Activated CD4-positive, alpha-beta T cell treated with anti-CD3 and anti-CD28 coated beads, Interleukin-2, amount 10 ng/mL, durations not matched to agents 7 days and 5 days (primary cell): ENCODE results near the gene CCDC12. TPM values are rescaled to one million over a fixed set of nuclear protein-coding genes. Genes with fewer than 3 reads are reported as not detected.

Source experiments
- CTCF ChIA-PET: fragments of 350-600 bp; sonication (Branson Sonifier 250); formaldehyde crosslinking; loops from one replicate; lab custom pipeline; 2021; ENCODE audit warnings: antibody characterized with exemption; lab: Charles Lee
- POLR2A ChIA-PET: fragments of 350-600 bp; sonication (Branson Sonifier 250); formaldehyde crosslinking; loops from one replicate; lab custom pipeline; 2021; ENCODE audit warnings: antibody characterized with exemption; lab: Charles Lee
- DNase-seq: peaks from one replicate; pipeline ENCODE4 v3.0.0-alpha.2; 2020
- H3K27ac Mint-ChIP-seq: one replicate; pipeline ENCODE4 v1.8.0; 2021; ENCODE audit warnings: mild to moderate bottlenecking, moderate library complexity, mixed read lengths
- H3K27me3 Mint-ChIP-seq: one replicate; pipeline ENCODE4 v1.8.0; 2021; ENCODE audit warnings: mixed read lengths
- H3K36me3 Mint-ChIP-seq: one replicate; pipeline ENCODE4 v1.8.0; 2021; ENCODE audit warnings: low read depth, mixed read lengths
- H3K4me1 Mint-ChIP-seq: one replicate; pipeline ENCODE4 v1.8.0; 2021; ENCODE audit warnings: mixed read lengths
- H3K4me3 Mint-ChIP-seq: one replicate; pipeline ENCODE4 v1.8.0; 2021; ENCODE audit warnings: mild to moderate bottlenecking, moderate library complexity, mixed read lengths
- H3K9me3 Mint-ChIP-seq: one replicate; pipeline ENCODE4 v1.8.0; 2021; ENCODE audit warnings: mixed read lengths
- total RNA-seq, 2 experiments: library from RNA; stranded (reverse); gene quantifications; one replicate each; pipeline ENCODE4 v1.2.3, GENCODE V29; 2021

The CCDC12 gene
- total RNA-seq, 2 experiments from 2014 or later: 48.7 to 56.1 TPM

- Mint-ChIP-seq H3K27me3 (peaks cover 54% of the 10 kb centered on the region), H3K36me3 (no peaks in the 10 kb centered on the region), H3K9me3 (no peaks in the 10 kb centered on the region), H3K4me1 (peaks cover 10% of the 10 kb centered on the region), H3K27ac (no peak overlapping the region), H3K4me3 (no peak overlapping the region)
- ChIA-PET POLR2A (no interaction called here), CTCF (interaction anchor here (0.6 to 1.3 kb wide), 2 partner anchors 10 to 338 kb away, joined by 3 to 4 read pairs; no protein-coding TSS in a partner anchor)
- no peak for DNase-seq
These were observed 87.0 kb downstream of the CCDC12 start for GRCh38 chr3:46889381-46890110.

GRCh38 chr3:46888705-46889104 is 87.8 kb downstream of the CCDC12 start:
- H3K4me3 Mint-ChIP-seq: no peak overlapping the region
- H3K27ac Mint-ChIP-seq: no peak overlapping the region
- H3K4me1 Mint-ChIP-seq: peaks cover 10% of the 10 kb centered on the region
- ChIA-PET CTCF (no interaction called here), POLR2A (no interaction called here)
- H3K36me3 Mint-ChIP-seq: no peaks in the 10 kb centered on the region
- peaks cover 57% of the 10 kb centered on the region for H3K27me3 Mint-ChIP-seq
- DNase-seq: no peak
- no peaks in the 10 kb centered on the region for H3K9me3 Mint-ChIP-seq

DNA sequence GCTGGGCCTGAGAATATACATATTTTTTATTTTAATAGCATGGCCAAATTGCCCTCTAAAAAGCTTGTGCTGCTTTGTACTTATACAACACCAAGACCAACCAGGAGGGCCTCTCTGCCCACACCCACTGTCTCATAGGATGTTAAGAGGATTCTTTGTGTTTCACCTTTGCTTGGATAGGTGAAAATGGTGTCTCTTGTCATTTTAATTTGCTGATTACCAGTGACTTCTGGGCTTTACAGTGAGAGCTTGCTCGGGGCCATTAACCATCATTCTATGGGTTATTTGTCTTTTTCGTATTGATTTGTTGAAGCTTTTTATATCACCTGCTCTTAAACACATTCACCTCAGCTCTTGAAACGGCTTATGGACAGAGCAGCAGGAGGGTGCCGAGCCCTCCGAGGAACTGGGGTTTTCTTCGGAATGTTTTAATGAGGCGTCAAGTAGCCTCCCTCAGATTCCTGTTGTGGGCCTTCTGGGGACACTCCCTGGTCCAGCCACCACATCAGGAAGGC is 88.5 kb downstream of the CCDC12 start:
- H3K9me3 Mint-ChIP-seq: no peaks in the 10 kb centered on the region
- no peak overlapping the region for H3K4me3 Mint-ChIP-seq
- ChIA-PET CTCF (no interaction called here), POLR2A (no interaction called here)
- H3K36me3 Mint-ChIP-seq: no peaks in the 10 kb centered on the region
- no peak overlapping the region for H3K27ac Mint-ChIP-seq
- peaks cover 10% of the 10 kb centered on the region for H3K4me1 Mint-ChIP-seq
- peaks cover 55% of the 10 kb centered on the region for H3K27me3 Mint-ChIP-seq
- no peak for DNase-seq

DNA sequence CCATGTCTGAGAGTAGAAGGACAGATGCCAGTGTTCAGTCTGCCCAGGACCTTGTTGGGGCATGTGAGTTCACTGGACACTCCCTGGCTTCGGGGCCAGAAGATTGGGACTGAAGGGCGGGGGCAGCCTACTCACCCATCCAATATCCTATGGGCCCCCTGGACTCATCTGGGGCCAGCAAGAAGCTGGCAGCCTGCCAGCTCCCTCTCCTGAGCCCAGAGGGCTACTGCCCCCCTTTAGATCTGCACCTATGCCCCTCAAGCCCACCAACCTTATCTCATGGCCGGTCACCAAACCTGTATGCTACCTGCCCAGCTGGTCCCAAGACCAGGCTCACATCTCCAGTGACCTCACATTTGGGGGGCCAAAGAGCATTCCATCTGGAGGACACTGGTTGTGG is 90.9 kb downstream of the CCDC12 start:
- no peaks in the 10 kb centered on the region for H3K36me3 Mint-ChIP-seq
- H3K27ac Mint-ChIP-seq: no peak overlapping the region
- peaks cover 53% of the 10 kb centered on the region for H3K27me3 Mint-ChIP-seq
- DNase-seq: no peak
- H3K4me1 Mint-ChIP-seq: peaks cover 3% of the 10 kb centered on the region
- H3K4me3 Mint-ChIP-seq: no peak overlapping the region
- CTCF ChIA-PET: no interaction called here
- H3K9me3 Mint-ChIP-seq: no peaks in the 10 kb centered on the region
- POLR2A ChIA-PET: no interaction called here

- no peaks in the 10 kb centered on the region for H3K36me3 Mint-ChIP-seq
- ChIA-PET CTCF (interaction anchor here (1.2 kb wide), 1 partner anchor 8 kb away, joined by 3 read pairs; no protein-coding TSS in a partner anchor), POLR2A (no interaction called here)
- DNase-seq: no peak
- H3K4me1 Mint-ChIP-seq: peaks cover 3% of the 10 kb centered on the region
- H3K4me3 Mint-ChIP-seq: no peak overlapping the region
- peaks cover 57% of the 10 kb centered on the region for H3K27me3 Mint-ChIP-seq
- no peaks in the 10 kb centered on the region for H3K9me3 Mint-ChIP-seq
- no peak overlapping the region for H3K27ac Mint-ChIP-seq
These were observed 91.6 kb downstream of the CCDC12 start for GRCh38 chr3:46884929-46885328.

GRCh38 chr3:46884427-46884826 is 92.1 kb downstream of the CCDC12 start:
- H3K36me3 Mint-ChIP-seq: no peaks in the 10 kb centered on the region
- peaks cover 58% of the 10 kb centered on the region for H3K27me3 Mint-ChIP-seq
- H3K27ac Mint-ChIP-seq: no peak overlapping the region
- CTCF ChIA-PET: interaction anchor here (1.2 kb wide), 1 partner anchor 9 kb away, joined by 3 read pairs; no protein-coding TSS in a partner anchor
- DNase-seq: no peak
- H3K4me1 Mint-ChIP-seq: peaks cover 3% of the 10 kb centered on the region
- no peak overlapping the region for H3K4me3 Mint-ChIP-seq
- H3K9me3 Mint-ChIP-seq: no peaks in the 10 kb centered on the region
- POLR2A ChIA-PET: no interaction called here

DNA sequence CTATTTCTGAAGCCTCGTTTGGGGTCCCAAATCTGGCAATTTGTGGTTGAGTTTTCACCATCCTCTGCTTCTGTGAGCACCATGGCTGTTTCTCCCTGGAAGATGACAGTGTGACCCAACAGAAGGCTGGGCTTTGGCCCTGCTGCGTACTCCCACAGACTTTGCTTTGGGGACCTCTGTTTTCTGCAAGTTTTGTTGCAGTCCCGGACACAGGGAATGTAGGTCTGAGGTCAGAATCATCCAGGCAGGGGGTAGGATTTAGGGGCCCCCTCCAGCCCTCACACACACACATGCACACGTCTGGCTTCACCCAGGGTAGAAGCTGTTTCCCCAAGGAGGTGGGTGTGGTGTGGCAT is 92.7 kb downstream of the CCDC12 start:
- H3K36me3 Mint-ChIP-seq: no peaks in the 10 kb centered on the region
- H3K4me1 Mint-ChIP-seq: peaks cover 3% of the 10 kb centered on the region
- POLR2A ChIA-PET: no interaction called here

GRCh38 chr3:46883054-46883829 is 93.3 kb downstream of the CCDC12 start:
- H3K36me3 Mint-ChIP-seq: no peaks in the 10 kb centered on the region
- H3K9me3 Mint-ChIP-seq: no peaks in the 10 kb centered on the region
- no peak overlapping the region for H3K27ac Mint-ChIP-seq
- ChIA-PET CTCF (no interaction called here), POLR2A (no interaction called here)
- no peak for DNase-seq
- H3K4me3 Mint-ChIP-seq: peak overlapping the region; percentile 41
- H3K4me1 Mint-ChIP-seq: peaks cover 3% of the 10 kb centered on the region
- H3K27me3 Mint-ChIP-seq: peaks cover 59% of the 10 kb centered on the region

More for the DNA sequence above, 92.7 kb downstream of the CCDC12 start:
- Mint-ChIP-seq H3K4me3 (no peak overlapping the region), H3K9me3 (no peaks in the 10 kb centered on the region), H3K27me3 (peaks cover 59% of the 10 kb centered on the region), H3K27ac (no peak overlapping the region)
- CTCF ChIA-PET: interaction anchor here (1.2 kb wide), 1 partner anchor 9 kb away, joined by 3 read pairs; no protein-coding TSS in a partner anchor
- DNase-seq: no peak

- H3K36me3 Mint-ChIP-seq: no peaks in the 10 kb centered on the region
- H3K27me3 Mint-ChIP-seq: peaks cover 57% of the 10 kb centered on the region
- POLR2A ChIA-PET: no interaction called here
- peaks cover 3% of the 10 kb centered on the region for H3K4me1 Mint-ChIP-seq
- no peak for DNase-seq
- no peak overlapping the region for H3K27ac Mint-ChIP-seq
- CTCF ChIA-PET: no interaction called here
- no peaks in the 10 kb centered on the region for H3K9me3 Mint-ChIP-seq
- peak overlapping the region; percentile 41 for H3K4me3 Mint-ChIP-seq
These were observed 94.0 kb downstream of the CCDC12 start for GRCh38 chr3:46882377-46883053.

GRCh38 chr3:46881596-46882376 is 94.8 kb downstream of the CCDC12 start:
- POLR2A ChIA-PET: no interaction called here
- DNase-seq: no peak
- Mint-ChIP-seq H3K9me3 (no peaks in the 10 kb centered on the region), H3K4me3 (no peak overlapping the region), H3K27me3 (peaks cover 56% of the 10 kb centered on the region), H3K4me1 (peaks cover 3% of the 10 kb centered on the region), H3K27ac (no peak overlapping the region), H3K36me3 (no peaks in the 10 kb centered on the region)
- CTCF ChIA-PET: interaction anchor here (1.4 to 1.7 kb wide), 2 partner anchors 11 to 16 kb away, joined by 3 to 5 read pairs; no protein-coding TSS in a partner anchor

DNA sequence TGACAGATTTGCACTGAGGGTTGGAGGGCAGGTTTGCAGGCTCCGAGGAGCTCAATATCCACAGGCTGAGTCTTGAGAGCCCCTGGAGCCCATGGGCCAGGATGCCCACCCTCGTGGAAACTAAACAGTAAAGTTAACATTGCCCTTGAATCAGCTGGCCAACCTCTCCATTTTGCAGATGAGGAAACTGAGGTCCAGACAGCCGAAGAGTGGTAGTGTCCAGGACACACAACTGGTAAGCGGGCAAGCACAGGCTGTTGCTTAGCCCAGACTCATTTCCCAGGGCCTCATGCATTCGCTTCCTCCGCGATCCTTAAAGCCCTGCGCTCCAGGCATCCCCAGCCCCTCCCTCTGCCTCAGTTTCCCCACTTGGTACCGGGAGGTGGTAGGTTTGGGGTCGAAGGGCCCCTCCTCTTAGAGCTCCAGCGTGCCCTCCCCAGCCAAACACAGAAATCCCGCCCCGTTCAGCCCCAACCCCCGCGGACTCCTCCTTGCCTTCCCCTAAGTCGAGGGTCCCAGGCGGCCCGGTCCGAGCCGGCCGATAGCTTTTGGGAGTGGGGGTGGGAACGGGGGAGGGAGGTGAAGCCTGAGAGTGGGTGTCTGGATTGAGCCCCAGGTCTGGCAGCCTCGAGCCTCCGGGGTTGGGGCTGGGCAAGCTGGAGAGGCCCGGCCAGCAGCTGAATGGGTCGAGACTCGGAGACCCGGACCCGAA is 95.5 kb downstream of the CCDC12 start:
- Mint-ChIP-seq H3K36me3 (no peaks in the 10 kb centered on the region), H3K27ac (no peak overlapping the region), H3K9me3 (no peaks in the 10 kb centered on the region), H3K4me1 (peaks cover 3% of the 10 kb centered on the region), H3K4me3 (no peak overlapping the region), H3K27me3 (peaks cover 56% of the 10 kb centered on the region)
- POLR2A ChIA-PET: no interaction called here
- no peak for DNase-seq
- CTCF ChIA-PET: interaction anchor here (0.8 to 1.7 kb wide), 4 partner anchors 10 to 29 kb away, joined by 3 to 5 read pairs (median 3); no protein-coding TSS in a partner anchor
